ENCODE results near the gene AUTS2. TPM values are rescaled to one million over a fixed set of nuclear protein-coding genes. Genes with fewer than 3 reads are reported as not detected.

Gene AUTS2
- total and polyA plus RNA-seq, 2 donors (not counting 1 experiment from before 2014, with no cell fraction given), result 0.60 to 9.1 TPM

GRCh38 chr7:69898189-69898588 lies 299.9 kb downstream of the AUTS2 start:
- Histone ChIP-seq H3K79me2 (ENCODE audit: control insufficient read depth, insufficient read depth, low read length) (no peaks in the 10 kb centered on the region), H3K4me3 (replicated peaks in 1 of 4; ENCODE audit: control extremely low read depth in 1 of 4, insufficient read depth in 1 of 4, low read depth in 3 of 4, low read length in 4 of 4) (no peak overlapping the region), H3K9me3 (ENCODE audit: control insufficient read depth, insufficient read depth, low read depth, low read length) (no peaks in the 10 kb centered on the region), H2AFZ (ENCODE audit: low read length) (no peak overlapping the region), H3K36me3 (ENCODE audit: control insufficient read depth, insufficient read depth, low read length) (no peaks in the 10 kb centered on the region), H3K27ac (ENCODE audit: insufficient read depth, low read length) (no peak overlapping the region), H3K27me3 (ENCODE audit: control insufficient read depth, insufficient read depth, low read length) (no peaks in the 10 kb centered on the region), H4K20me1 (ENCODE audit: control insufficient read depth, extremely low read depth, insufficient read depth, low read length) (no peaks in the 10 kb centered on the region), H3K4me1 (ENCODE audit: control insufficient read depth, extremely low read depth, insufficient read depth, low read length) (no peaks in the 10 kb centered on the region), H3K4me2 (ENCODE audit: extremely low read depth, insufficient read depth, low read length) (no peak overlapping the region), H3K9ac (ENCODE audit: insufficient read depth, low read length) (no peak overlapping the region)
- DNase-seq (ENCODE audit: low read depth in 2 of 2), result no peak
- no peak for TF ChIP-seq EZH2 (IDR thresholded peaks at IDR 0.05; ENCODE audit: low read length, missing control alignments)
- TF ChIP-seq CTCF (conservative IDR thresholded peaks at IDR 0.05 in 1 of 2, IDR thresholded peaks at IDR 0.05 in 1 of 2; ENCODE audit: low read depth in 1 of 2, low read length in 2 of 2), result no peak

- Histone ChIP-seq H2AFZ (ENCODE audit: low read length) (no peak overlapping the region), H3K36me3 (ENCODE audit: control insufficient read depth, insufficient read depth, low read length) (no peaks in the 10 kb centered on the region), H3K27me3 (ENCODE audit: control insufficient read depth, insufficient read depth, low read length) (no peaks in the 10 kb centered on the region), H3K4me3 (replicated peaks in 1 of 4; ENCODE audit: control extremely low read depth in 1 of 4, insufficient read depth in 1 of 4, low read depth in 3 of 4, low read length in 4 of 4) (no peak overlapping the region), H4K20me1 (ENCODE audit: control insufficient read depth, extremely low read depth, insufficient read depth, low read length) (no peaks in the 10 kb centered on the region), H3K4me2 (ENCODE audit: extremely low read depth, insufficient read depth, low read length) (no peak overlapping the region), H3K9me3 (ENCODE audit: control insufficient read depth, insufficient read depth, low read depth, low read length) (no peaks in the 10 kb centered on the region), H3K27ac (ENCODE audit: insufficient read depth, low read length) (no peak overlapping the region), H3K79me2 (ENCODE audit: control insufficient read depth, insufficient read depth, low read length) (no peaks in the 10 kb centered on the region), H3K9ac (ENCODE audit: insufficient read depth, low read length) (no peak overlapping the region), H3K4me1 (ENCODE audit: control insufficient read depth, extremely low read depth, insufficient read depth, low read length) (no peaks in the 10 kb centered on the region)
- TF ChIP-seq CTCF (conservative IDR thresholded peaks at IDR 0.05 in 1 of 2, IDR thresholded peaks at IDR 0.05 in 1 of 2; ENCODE audit: low read depth in 1 of 2, low read length in 2 of 2) (no peak), EZH2 (IDR thresholded peaks at IDR 0.05; ENCODE audit: low read length, missing control alignments) (no peak)
- DNase-seq (ENCODE audit: low read depth in 2 of 2), result peak in 1 of 2 donors; percentile 76
Measured at GRCh38 chr7:69903410-69903809, 305.1 kb downstream of the AUTS2 start.

DNA sequence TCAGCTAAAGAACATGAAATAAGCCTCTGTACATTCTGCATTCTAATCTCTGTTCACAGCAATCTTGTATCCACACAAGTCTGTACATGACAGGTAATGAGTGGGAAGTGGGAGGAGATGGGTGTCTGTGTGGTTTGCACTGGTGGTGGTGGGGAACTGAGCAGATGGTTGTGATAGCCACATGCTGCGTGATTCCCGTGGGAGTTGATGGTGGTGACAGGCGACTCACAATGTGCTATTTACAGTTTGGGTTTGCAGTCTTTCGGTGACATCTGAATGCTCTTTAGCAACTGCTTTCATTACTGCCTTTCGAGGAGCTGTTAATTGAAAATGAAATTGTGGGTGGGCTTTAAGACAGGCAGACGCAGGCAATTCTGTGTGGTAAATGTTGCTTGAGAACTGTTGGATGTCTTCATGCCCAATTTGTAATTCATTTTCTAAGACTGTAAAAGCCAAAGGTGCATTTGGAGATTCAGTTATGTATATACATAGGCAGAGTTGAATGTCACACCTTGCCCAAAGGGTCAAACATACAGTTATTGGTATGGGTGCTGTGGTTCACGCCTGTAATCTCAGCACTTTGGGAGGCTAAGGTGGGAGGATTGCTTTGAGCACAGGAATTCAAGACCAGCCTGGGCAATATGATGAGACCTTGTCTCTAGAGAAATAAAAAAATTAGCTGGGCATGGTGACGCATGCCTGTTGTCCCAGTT lies 308.2 kb downstream of the AUTS2 start:
- no peak overlapping the region for H3K9ac ChIP-seq (ENCODE audit: insufficient read depth, low read length)
- H3K27me3 ChIP-seq (ENCODE audit: control insufficient read depth, insufficient read depth, low read length), result no peaks in the 10 kb centered on the region
- no peak overlapping the region for H3K4me3 ChIP-seq (replicated peaks in 1 of 4; ENCODE audit: control extremely low read depth in 1 of 4, insufficient read depth in 1 of 4, low read depth in 3 of 4, low read length in 4 of 4)
- H3K4me1 ChIP-seq (ENCODE audit: control insufficient read depth, extremely low read depth, insufficient read depth, low read length), result no peaks in the 10 kb centered on the region
- H4K20me1 ChIP-seq (ENCODE audit: control insufficient read depth, extremely low read depth, insufficient read depth, low read length), result no peaks in the 10 kb centered on the region
- no peaks in the 10 kb centered on the region for H3K79me2 ChIP-seq (ENCODE audit: control insufficient read depth, insufficient read depth, low read length)
- H3K9me3 ChIP-seq (ENCODE audit: control insufficient read depth, insufficient read depth, low read depth, low read length), result no peaks in the 10 kb centered on the region
- H3K4me2 ChIP-seq (ENCODE audit: extremely low read depth, insufficient read depth, low read length), result no peak overlapping the region
- no peak for TF ChIP-seq EZH2 (IDR thresholded peaks at IDR 0.05; ENCODE audit: low read length, missing control alignments)
- TF ChIP-seq CTCF (conservative IDR thresholded peaks at IDR 0.05 in 1 of 2, IDR thresholded peaks at IDR 0.05 in 1 of 2; ENCODE audit: low read depth in 1 of 2, low read length in 2 of 2), result no peak
- no peak overlapping the region for H3K27ac ChIP-seq (ENCODE audit: insufficient read depth, low read length)
- H3K36me3 ChIP-seq (ENCODE audit: control insufficient read depth, insufficient read depth, low read length), result no peaks in the 10 kb centered on the region
- peak in 1 of 2 donors; percentile 37 for DNase-seq (ENCODE audit: low read depth in 2 of 2)
- H2AFZ ChIP-seq (ENCODE audit: low read length), result no peak overlapping the region
